ENCODE data around the gene RNF7.

The RNF7 gene

GRCh38 chr3:141777957-141778813 is 40.1 kb downstream of the RNF7 start:
- Histone ChIP-seq H4K20me1 (ENCODE audit: insufficient read depth, low read length) (no peaks in the 10 kb centered on the region), H3K36me3 (replicated peaks; ENCODE audit: insufficient read depth, low read length) (no peaks in the 10 kb centered on the region), H3K27me3 (replicated peaks; ENCODE audit: insufficient read depth, low read length) (no peaks in the 10 kb centered on the region), H3K27ac (ENCODE audit: low read length) (no peak overlapping the region), H3K4me3 (ENCODE audit: low read length) (no peak overlapping the region), H3K9ac (ENCODE audit: low read length) (no peak overlapping the region), H3K79me2 (ENCODE audit: low read length) (no peaks in the 10 kb centered on the region), H3K4me1 (ENCODE audit: low read length) (no peaks in the 10 kb centered on the region), H3K4me2 (ENCODE audit: low read depth, low read length) (no peak overlapping the region), H3K9me2 (replicated peaks; ENCODE audit: insufficient read depth, low read length) (no peaks in the 10 kb centered on the region), H2AFZ (ENCODE audit: low read length) (no peak overlapping the region), H3F3A (ENCODE audit: insufficient read depth, low read length) (no peaks in the 10 kb centered on the region), H3K9me3 (replicated peaks; ENCODE audit: insufficient read depth, low read length) (no peaks in the 10 kb centered on the region)
- DNase-seq: no peak
- no peak for TF ChIP-seq CTCF (IDR thresholded peaks at IDR 0.05; ENCODE audit: low read length)
- TF ChIP-seq EZH2phosphoT487 (IDR thresholded peaks at IDR 0.05; ENCODE audit: low read length): no peak
- no peak for TF ChIP-seq EZH2 (optimal IDR thresholded peaks at IDR 0.05; ENCODE audit: low read depth, low read length)

GRCh38 chr3:141779667-141780066 is 41.6 kb downstream of the RNF7 start:
- Histone ChIP-seq H3K9me3 (replicated peaks; ENCODE audit: insufficient read depth, low read length) (no peaks in the 10 kb centered on the region), H3K9me2 (replicated peaks; ENCODE audit: insufficient read depth, low read length) (no peaks in the 10 kb centered on the region), H3K4me3 (ENCODE audit: low read length) (no peak overlapping the region), H3F3A (ENCODE audit: insufficient read depth, low read length) (no peaks in the 10 kb centered on the region), H4K20me1 (ENCODE audit: insufficient read depth, low read length) (no peaks in the 10 kb centered on the region), H2AFZ (ENCODE audit: low read length) (no peak overlapping the region), H3K4me2 (ENCODE audit: low read depth, low read length) (no peak overlapping the region), H3K4me1 (ENCODE audit: low read length) (no peaks in the 10 kb centered on the region), H3K36me3 (replicated peaks; ENCODE audit: insufficient read depth, low read length) (no peaks in the 10 kb centered on the region), H3K79me2 (ENCODE audit: low read length) (no peaks in the 10 kb centered on the region), H3K27ac (ENCODE audit: low read length) (no peak overlapping the region), H3K9ac (ENCODE audit: low read length) (no peak overlapping the region), H3K27me3 (replicated peaks; ENCODE audit: insufficient read depth, low read length) (no peaks in the 10 kb centered on the region)
- no peak for TF ChIP-seq EZH2 (optimal IDR thresholded peaks at IDR 0.05; ENCODE audit: low read depth, low read length)
- TF ChIP-seq EZH2phosphoT487 (IDR thresholded peaks at IDR 0.05; ENCODE audit: low read length): no peak
- no peak for TF ChIP-seq CTCF (IDR thresholded peaks at IDR 0.05; ENCODE audit: low read length)
- DNase-seq: no peak

- H3K36me3 ChIP-seq (replicated peaks; ENCODE audit: insufficient read depth, low read length): no peaks in the 10 kb centered on the region
- no peaks in the 10 kb centered on the region for H3K27me3 ChIP-seq (replicated peaks; ENCODE audit: insufficient read depth, low read length)
- no peak overlapping the region for H3K27ac ChIP-seq (ENCODE audit: low read length)
- no peak overlapping the region for H3K9ac ChIP-seq (ENCODE audit: low read length)
- H3K4me3 ChIP-seq (ENCODE audit: low read length): no peak overlapping the region
- no peaks in the 10 kb centered on the region for H3F3A ChIP-seq (ENCODE audit: insufficient read depth, low read length)
- H3K4me1 ChIP-seq (ENCODE audit: low read length): no peaks in the 10 kb centered on the region
- H2AFZ ChIP-seq (ENCODE audit: low read length): no peak overlapping the region
- H3K9me2 ChIP-seq (replicated peaks; ENCODE audit: insufficient read depth, low read length): no peaks in the 10 kb centered on the region
- H3K79me2 ChIP-seq (ENCODE audit: low read length): no peaks in the 10 kb centered on the region
- H3K9me3 ChIP-seq (replicated peaks; ENCODE audit: insufficient read depth, low read length): no peaks in the 10 kb centered on the region
- TF ChIP-seq CTCF (IDR thresholded peaks at IDR 0.05; ENCODE audit: low read length) (no peak), EZH2phosphoT487 (IDR thresholded peaks at IDR 0.05; ENCODE audit: low read length) (no peak), EZH2 (optimal IDR thresholded peaks at IDR 0.05; ENCODE audit: low read depth, low read length) (no peak)
- no peak for DNase-seq
- H4K20me1 ChIP-seq (ENCODE audit: insufficient read depth, low read length): no peaks in the 10 kb centered on the region
- H3K4me2 ChIP-seq (ENCODE audit: low read depth, low read length): no peak overlapping the region
Measured at GRCh38 chr3:141782386-141782932, 44.4 kb downstream of the RNF7 start.
